HEK293T (cell line): ENCODE measurements around the gene CACNG5.

Source experiments
- ARNT ChIP-seq: fragments of 450-650 bp; IDR thresholded peaks from 2 replicates; pipeline ENCODE4 v1.6.1; 2017; ENCODE audit warnings: mild to moderate bottlenecking
- BHLHE40 ChIP-seq: fragments of 450-650 bp; IDR thresholded peaks from 2 replicates; pipeline ENCODE4 v1.6.1; 2016; ENCODE audit warnings: mild to moderate bottlenecking, moderate library complexity, borderline replicate concordance
- CTBP1 ChIP-seq: fragments of 450-650 bp; IDR thresholded peaks from 2 replicates; pipeline ENCODE4 v1.6.1; 2016; ENCODE audit warnings: borderline replicate concordance
- FOXK2 ChIP-seq: fragments of 450-650 bp; IDR thresholded peaks from 2 replicates; pipeline ENCODE4 v1.6.1; 2016; ENCODE audit warnings: mild to moderate bottlenecking
- LEF1 ChIP-seq: fragments of 450-650 bp; IDR thresholded peaks from 2 replicates; pipeline ENCODE4 v1.6.1; 2017; ENCODE audit warnings: mild to moderate bottlenecking, borderline replicate concordance
- SP1 ChIP-seq: fragments of 450-650 bp; IDR thresholded peaks from 2 replicates; pipeline ENCODE4 v1.6.1; 2017

DNA sequence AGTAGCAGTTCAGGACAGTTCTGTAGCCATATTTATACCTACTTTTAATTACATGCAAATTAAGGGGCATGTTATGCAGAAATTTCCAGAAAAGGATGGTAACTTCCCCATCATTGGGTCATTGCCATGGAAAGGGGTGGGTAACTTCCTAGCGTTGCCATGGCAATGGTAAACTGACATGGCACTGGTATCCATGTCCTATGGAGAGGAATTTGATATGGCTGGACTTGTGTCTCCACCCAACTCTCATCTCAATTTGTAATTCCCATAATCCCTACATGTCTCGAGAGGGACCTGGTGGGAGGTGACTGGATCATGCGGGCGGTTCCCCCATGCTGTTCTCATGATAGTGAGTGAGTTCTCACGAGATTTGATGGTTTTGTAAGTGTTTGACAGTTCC lies 94.0 kb downstream of the CACNG5 start:
- TF ChIP-seq ARNT (no peak), BHLHE40 (no peak), CTBP1 (no peak), FOXK2 (no peak), SP1 (no peak), LEF1 (no peak)
